Astrocyte of the cerebellum (primary cell): Measurements from ENCODE around the gene EIPR1.

Experiments used
- DNase-seq: peaks from one replicate; pipeline ENCODE4 v3.0.0-alpha.2; 2011; ENCODE audit warnings: low read depth
- H3K4me3 ChIP-seq: 2 replicates; pipeline ENCODE4 v1.5.1; 2011; ENCODE audit warnings: mild to moderate bottlenecking, low read depth, low read length, moderate library complexity
- CTCF ChIP-seq: IDR thresholded peaks from 2 replicates; pipeline ENCODE4 v1.5.1; 2012; ENCODE audit warnings: low read length, low read depth, moderate library complexity, mild to moderate bottlenecking; ENCODE audit errors: missing control alignments
- in situ Hi-C: cut with HindIII; loops from 2 replicates; pipeline ENCODE4 v1.10.0; 2017; ENCODE audit warnings: low sequenced_read_pairs

EIPR1 gene

GRCh38 chr2:3214065-3214464, 163.6 kb downstream of the EIPR1 start:
- TF ChIP-seq CTCF: no peak
- DNase-seq: no peak
- H3K4me3 ChIP-seq: no peak overlapping the region
- in situ Hi-C loops: no loop called here

- H3K4me3 ChIP-seq: no peak overlapping the region
- DNase-seq: no peak
- TF ChIP-seq CTCF: no peak
- in situ Hi-C loops: no loop called here
Observed at GRCh38 chr2:3212984-3213383, 164.6 kb downstream of the EIPR1 start.

GRCh38 chr2:3212061-3212362, 165.6 kb downstream of the EIPR1 start:
- TF ChIP-seq CTCF: no peak
- DNase-seq: no peak
- H3K4me3 ChIP-seq: no peak overlapping the region
- in situ Hi-C loops: no loop called here

- no peak for TF ChIP-seq CTCF
- no peak for DNase-seq
- no peak overlapping the region for H3K4me3 ChIP-seq
- in situ Hi-C loops: no loop called here
Observed at GRCh38 chr2:3211256-3212060, 166.2 kb downstream of the EIPR1 start.

- DNase-seq: no peak
- in situ Hi-C loops: no loop called here
- no peak for TF ChIP-seq CTCF
- no peak overlapping the region for H3K4me3 ChIP-seq
Observed at GRCh38 chr2:3210257-3210656, 167.4 kb downstream of the EIPR1 start.

GRCh38 chr2:3209258-3209657, 168.4 kb downstream of the EIPR1 start:
- in situ Hi-C loops: no loop called here
- TF ChIP-seq CTCF: no peak
- no peak for DNase-seq
- H3K4me3 ChIP-seq: no peak overlapping the region
